ENCODE measurements around the gene IKZF3.

Gene IKZF3

DNA sequence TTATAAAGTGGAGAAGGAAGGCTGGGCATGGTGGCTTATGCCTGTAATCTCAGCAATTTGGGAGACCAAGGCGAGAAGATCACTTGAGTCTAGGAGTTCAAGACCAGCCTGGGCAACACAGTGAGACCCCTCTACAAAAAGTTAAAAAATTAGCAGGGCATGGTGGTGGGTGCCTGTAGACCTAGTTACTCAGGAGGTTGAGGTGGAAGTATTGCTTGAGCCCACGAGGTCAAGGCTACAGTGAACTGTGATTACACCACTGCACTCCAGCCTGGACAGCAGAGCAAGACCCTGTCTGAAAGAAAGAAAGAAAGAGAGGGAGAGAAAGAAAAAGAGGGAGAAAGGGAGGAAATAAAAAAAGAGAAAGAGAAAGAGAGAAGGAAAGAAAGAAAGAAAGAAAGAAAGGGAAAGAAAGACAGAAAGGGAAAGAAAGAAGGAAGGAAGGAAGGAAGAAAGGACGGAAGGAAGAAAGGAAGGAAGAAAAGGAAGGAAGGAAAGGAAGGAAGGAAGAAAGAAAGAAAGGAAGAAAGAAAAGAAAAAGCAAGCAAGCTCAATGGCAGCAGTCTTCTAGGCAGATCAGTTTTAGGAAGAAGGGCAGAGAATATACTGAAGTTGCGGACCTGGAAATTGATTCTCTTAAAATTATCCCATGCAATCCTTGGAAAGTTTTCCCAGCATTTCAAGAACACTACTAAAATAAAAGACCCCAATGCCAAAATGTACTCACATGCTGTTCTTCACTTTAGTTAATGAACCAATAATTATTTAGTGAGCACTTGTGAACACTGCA, 53.0 kb downstream of the IKZF3 start:
- H2AK5ac ChIP-seq (ENCODE audit: low read length): no peak overlapping the region
- no peak for DNase-seq
- no peak overlapping the region for H3K23ac ChIP-seq (ENCODE audit: low read length)
- no peak overlapping the region for H3K4me3 ChIP-seq (ENCODE audit: low read length)
- WGBS (ENCODE audit: extremely low coverage, insufficient coverage, low lambda C conversion rate): no CpG with 5 or more reads among the region's 4 CpGs
- no peak overlapping the region for H3K56ac ChIP-seq (ENCODE audit: low read length)
- no peaks in the 10 kb centered on the region for H3K79me2 ChIP-seq (ENCODE audit: control insufficient read depth, insufficient read depth, low read length)
- no peak overlapping the region for H3K4me2 ChIP-seq (ENCODE audit: low read length)
- no peak overlapping the region for H3K18ac ChIP-seq (ENCODE audit: low read length)
- H3K9ac ChIP-seq (ENCODE audit: low read length): no peak overlapping the region
- H2BK15ac ChIP-seq (replicated peaks; ENCODE audit: low read depth): no peak overlapping the region
- H2BK5ac ChIP-seq (ENCODE audit: low read length): no peak overlapping the region
- H4K5ac ChIP-seq (ENCODE audit: low read length): no peak overlapping the region
- no peaks in the 10 kb centered on the region for H3K79me1 ChIP-seq (ENCODE audit: low read length)
- H3K4ac ChIP-seq (ENCODE audit: low read depth, low read length): no peak overlapping the region
- H3K27me3 ChIP-seq (ENCODE audit: insufficient read depth, low read length, poor library complexity): no peaks in the 10 kb centered on the region
- no peaks in the 10 kb centered on the region for H3K36me3 ChIP-seq (ENCODE audit: control insufficient read depth, insufficient read depth, low read length)
- H4K8ac ChIP-seq (ENCODE audit: low read depth, low read length): no peak overlapping the region
- H2BK120ac ChIP-seq (ENCODE audit: low read depth, low read length): no peak overlapping the region
- H3K4me1 ChIP-seq (ENCODE audit: control insufficient read depth, low read depth, low read length): peaks cover 2% of the 10 kb centered on the region
- no peak overlapping the region for H3K27ac ChIP-seq (ENCODE audit: low read depth, low read length)

DNA sequence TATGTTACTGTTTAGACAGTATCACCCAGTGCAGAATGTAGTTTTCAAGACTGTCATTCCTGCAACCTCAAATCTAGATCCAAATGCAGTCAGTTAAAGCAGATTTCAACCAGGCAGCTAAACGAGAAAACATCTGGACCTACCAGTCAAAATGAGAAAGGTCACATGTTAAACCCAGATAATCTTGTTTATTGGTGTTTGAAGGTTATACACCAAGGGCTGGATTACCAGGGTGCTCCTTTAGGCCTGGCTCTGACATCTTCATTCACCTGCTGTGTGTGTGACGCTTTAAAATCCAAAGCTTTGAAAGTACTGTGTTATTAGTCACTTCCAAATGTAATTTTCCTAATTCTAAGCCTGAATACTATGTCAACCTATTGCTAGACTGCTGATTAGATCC, 54.9 kb downstream of the IKZF3 start:
- H3K9ac ChIP-seq (ENCODE audit: low read length): no peak overlapping the region
- no peak overlapping the region for H3K18ac ChIP-seq (ENCODE audit: low read length)
- H3K79me2 ChIP-seq (ENCODE audit: control insufficient read depth, insufficient read depth, low read length): no peaks in the 10 kb centered on the region
- no peak overlapping the region for H3K27ac ChIP-seq (ENCODE audit: low read depth, low read length)
- no peak for DNase-seq
- no peak overlapping the region for H2AK5ac ChIP-seq (ENCODE audit: low read length)
- no peak overlapping the region for H3K4ac ChIP-seq (ENCODE audit: low read depth, low read length)
- no peak overlapping the region for H2BK15ac ChIP-seq (replicated peaks; ENCODE audit: low read depth)
- H3K36me3 ChIP-seq (ENCODE audit: control insufficient read depth, insufficient read depth, low read length): no peaks in the 10 kb centered on the region
- H2BK5ac ChIP-seq (ENCODE audit: low read length): no peak overlapping the region
- H4K8ac ChIP-seq (ENCODE audit: low read depth, low read length): no peak overlapping the region
- no peak overlapping the region for H3K4me3 ChIP-seq (ENCODE audit: low read length)
- H3K4me1 ChIP-seq (ENCODE audit: control insufficient read depth, low read depth, low read length): peaks cover 2% of the 10 kb centered on the region
- no peaks in the 10 kb centered on the region for H3K27me3 ChIP-seq (ENCODE audit: insufficient read depth, low read length, poor library complexity)
- H3K4me2 ChIP-seq (ENCODE audit: low read length): no peak overlapping the region
- no CpG with 5 or more reads among the region's 2 CpGs for WGBS (ENCODE audit: extremely low coverage, insufficient coverage, low lambda C conversion rate)
- no peak overlapping the region for H4K5ac ChIP-seq (ENCODE audit: low read length)
- no peak overlapping the region for H3K23ac ChIP-seq (ENCODE audit: low read length)
- H2BK120ac ChIP-seq (ENCODE audit: low read depth, low read length): no peak overlapping the region
- no peak overlapping the region for H3K56ac ChIP-seq (ENCODE audit: low read length)
- no peaks in the 10 kb centered on the region for H3K79me1 ChIP-seq (ENCODE audit: low read length)

DNA sequence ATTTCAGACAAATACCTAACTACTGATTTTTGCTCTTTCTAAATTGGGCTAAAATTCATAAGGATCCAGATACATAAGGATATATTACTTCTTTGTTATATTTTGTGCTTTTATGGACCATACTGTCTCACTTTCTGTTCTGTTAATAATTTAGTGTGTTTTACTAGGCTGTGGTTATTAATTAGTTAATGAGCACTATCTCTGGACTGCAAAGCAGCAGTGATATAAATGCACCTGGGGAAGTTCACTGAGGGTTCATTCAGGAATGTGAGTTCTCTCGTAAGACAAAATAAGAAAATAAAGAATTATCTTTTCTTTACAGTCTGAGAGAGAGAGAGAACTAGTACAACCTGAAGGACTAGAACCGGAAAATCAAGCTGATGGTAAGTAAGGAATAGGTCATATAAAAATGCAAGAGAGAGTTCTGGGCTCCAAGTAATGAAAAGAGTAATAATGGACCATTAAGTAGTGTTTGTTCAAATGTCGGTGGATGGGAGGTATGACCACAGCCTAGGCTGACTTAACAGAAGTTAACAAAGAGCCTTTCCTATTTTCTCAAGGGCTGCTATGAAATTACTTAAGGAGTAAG, 55.6 kb downstream of the IKZF3 start:
- H3K27ac ChIP-seq (ENCODE audit: low read depth, low read length): no peak overlapping the region

DNA sequence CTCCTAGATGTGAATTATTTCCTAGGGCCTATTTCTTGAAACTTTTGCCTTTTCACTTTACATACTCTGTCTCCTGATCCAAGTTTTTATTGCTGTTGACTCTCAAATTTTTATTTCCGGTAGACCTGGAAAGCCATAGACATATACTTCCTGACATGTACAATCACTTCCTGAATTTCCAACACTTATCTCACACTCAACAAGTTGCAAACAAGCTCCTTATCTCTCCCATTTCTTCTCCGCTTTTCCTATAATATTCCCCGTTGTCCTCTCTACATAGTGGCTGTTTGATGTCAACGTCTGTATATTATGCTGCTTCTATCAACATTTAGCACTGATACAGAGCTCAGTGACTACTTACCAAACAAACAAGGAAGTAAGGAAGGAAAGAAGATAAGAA, 59.3 kb downstream of the IKZF3 start:
- H3K79me2 ChIP-seq (ENCODE audit: control insufficient read depth, insufficient read depth, low read length): no peaks in the 10 kb centered on the region
- WGBS (ENCODE audit: extremely low coverage, insufficient coverage, low lambda C conversion rate): 100% methylated on average over 2 of the region's 4 CpGs
- no peak overlapping the region for H3K9ac ChIP-seq (ENCODE audit: low read length)

More for the DNA sequence above, 55.6 kb downstream of the IKZF3 start:
- Histone ChIP-seq H3K18ac (ENCODE audit: low read length) (no peak overlapping the region), H3K4me3 (ENCODE audit: low read length) (no peak overlapping the region), H3K36me3 (ENCODE audit: control insufficient read depth, insufficient read depth, low read length) (no peaks in the 10 kb centered on the region), H3K4me1 (ENCODE audit: control insufficient read depth, low read depth, low read length) (peaks cover 2% of the 10 kb centered on the region), H4K5ac (ENCODE audit: low read length) (no peak overlapping the region), H2BK120ac (ENCODE audit: low read depth, low read length) (no peak overlapping the region), H2BK5ac (ENCODE audit: low read length) (no peak overlapping the region), H3K79me2 (ENCODE audit: control insufficient read depth, insufficient read depth, low read length) (no peaks in the 10 kb centered on the region), H3K56ac (ENCODE audit: low read length) (no peak overlapping the region), H2AK5ac (ENCODE audit: low read length) (no peak overlapping the region), H3K4me2 (ENCODE audit: low read length) (no peak overlapping the region), H3K4ac (ENCODE audit: low read depth, low read length) (no peak overlapping the region), H3K9ac (ENCODE audit: low read length) (no peak overlapping the region), H3K79me1 (ENCODE audit: low read length) (no peaks in the 10 kb centered on the region), H2BK15ac (replicated peaks; ENCODE audit: low read depth) (no peak overlapping the region), H3K23ac (ENCODE audit: low read length) (no peak overlapping the region), H4K8ac (ENCODE audit: low read depth, low read length) (no peak overlapping the region), H3K27me3 (ENCODE audit: insufficient read depth, low read length, poor library complexity) (no peaks in the 10 kb centered on the region)
- no CpG with 5 or more reads among the region's 3 CpGs for WGBS (ENCODE audit: extremely low coverage, insufficient coverage, low lambda C conversion rate)
- DNase-seq: no peak

DNA sequence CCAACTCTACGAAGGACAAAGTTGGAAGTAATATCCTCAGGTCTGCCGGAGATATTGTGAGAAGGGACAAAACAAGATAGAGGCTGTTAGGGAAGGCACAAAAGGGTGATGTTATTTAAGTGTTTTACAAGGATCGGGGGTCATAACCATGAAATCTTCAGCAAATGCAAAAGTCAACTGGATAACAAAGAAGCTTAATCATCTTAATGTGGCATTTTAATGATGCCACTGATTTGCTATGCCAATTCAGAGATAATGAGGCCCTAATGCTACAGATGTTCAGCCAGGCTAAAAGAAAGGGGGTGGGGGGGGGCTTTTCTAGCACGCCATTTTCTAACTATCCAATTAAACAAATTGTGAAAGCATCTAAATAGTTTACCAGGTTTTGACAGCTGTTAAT, 63.1 kb downstream of the IKZF3 start:
- no peak overlapping the region for H3K9ac ChIP-seq (ENCODE audit: low read length)
- H3K4ac ChIP-seq (ENCODE audit: low read depth, low read length): no peak overlapping the region
- no peak overlapping the region for H3K23ac ChIP-seq (ENCODE audit: low read length)
- H2AK5ac ChIP-seq (ENCODE audit: low read length): no peak overlapping the region
- H3K79me1 ChIP-seq (ENCODE audit: low read length): no peaks in the 10 kb centered on the region
- H3K79me2 ChIP-seq (ENCODE audit: control insufficient read depth, insufficient read depth, low read length): no peaks in the 10 kb centered on the region
- no peaks in the 10 kb centered on the region for H3K4me1 ChIP-seq (ENCODE audit: control insufficient read depth, low read depth, low read length)
- H2BK5ac ChIP-seq (ENCODE audit: low read length): no peak overlapping the region
- no peak overlapping the region for H3K4me3 ChIP-seq (ENCODE audit: low read length)
- no peak for DNase-seq
- H4K8ac ChIP-seq (ENCODE audit: low read depth, low read length): no peak overlapping the region
- H2BK15ac ChIP-seq (replicated peaks; ENCODE audit: low read depth): no peak overlapping the region
- H4K5ac ChIP-seq (ENCODE audit: low read length): no peak overlapping the region
- no peak overlapping the region for H3K56ac ChIP-seq (ENCODE audit: low read length)
- no peak overlapping the region for H3K27ac ChIP-seq (ENCODE audit: low read depth, low read length)
- no peaks in the 10 kb centered on the region for H3K27me3 ChIP-seq (ENCODE audit: insufficient read depth, low read length, poor library complexity)
- no peak overlapping the region for H3K4me2 ChIP-seq (ENCODE audit: low read length)
- no peak overlapping the region for H2BK120ac ChIP-seq (ENCODE audit: low read depth, low read length)
- no CpG with 5 or more reads among the region's 4 CpGs for WGBS (ENCODE audit: extremely low coverage, insufficient coverage, low lambda C conversion rate)
- H3K36me3 ChIP-seq (ENCODE audit: control insufficient read depth, insufficient read depth, low read length): no peaks in the 10 kb centered on the region
- H3K18ac ChIP-seq (ENCODE audit: low read length): no peak overlapping the region

More for the DNA sequence above, 59.3 kb downstream of the IKZF3 start:
- Histone ChIP-seq H3K4me1 (ENCODE audit: control insufficient read depth, low read depth, low read length) (no peaks in the 10 kb centered on the region), H2BK15ac (replicated peaks; ENCODE audit: low read depth) (no peak overlapping the region), H3K4me3 (ENCODE audit: low read length) (no peak overlapping the region), H3K4ac (ENCODE audit: low read depth, low read length) (no peak overlapping the region), H3K79me1 (ENCODE audit: low read length) (no peaks in the 10 kb centered on the region), H3K36me3 (ENCODE audit: control insufficient read depth, insufficient read depth, low read length) (no peaks in the 10 kb centered on the region), H4K5ac (ENCODE audit: low read length) (no peak overlapping the region), H2BK120ac (ENCODE audit: low read depth, low read length) (no peak overlapping the region), H2BK5ac (ENCODE audit: low read length) (no peak overlapping the region), H2AK5ac (ENCODE audit: low read length) (no peak overlapping the region), H3K56ac (ENCODE audit: low read length) (no peak overlapping the region), H3K27ac (ENCODE audit: low read depth, low read length) (no peak overlapping the region), H3K4me2 (ENCODE audit: low read length) (no peak overlapping the region), H3K18ac (ENCODE audit: low read length) (no peak overlapping the region), H4K8ac (ENCODE audit: low read depth, low read length) (no peak overlapping the region), H3K23ac (ENCODE audit: low read length) (no peak overlapping the region), H3K27me3 (ENCODE audit: insufficient read depth, low read length, poor library complexity) (no peaks in the 10 kb centered on the region)
- DNase-seq: no peak

Measured in mesendoderm (in vitro differentiated cells).